GM12878 (cell line): ENCODE measurements around the gene ANO4. TPM values are rescaled to one million over a fixed set of nuclear protein-coding genes. Genes with fewer than 3 reads are reported as not detected.

Source experiments
- ATAC-seq: fragments of 200-7000 bp; cut with Tn5 transposase; 3 replicates; pipeline ENCODE4 v1.9.1; 2020; ENCODE audit warnings: mild to moderate bottlenecking, moderate library complexity
- BruUV-seq: library from RNA; stranded (reverse); fragments of 400-500 nt; replicated peaks from 2 replicates; lab custom pipeline; 2021; lab: Mats Ljungman, UMichigan
- CTCF ChIA-PET: fragments of 300-600 bp; sonication (Branson Sonifier 250); formaldehyde crosslinking; extraction: SDS; loops from one replicate; lab custom pipeline; 2021; ENCODE audit warnings: inconsistent platforms; lab: Yijun Ruan, JAX
- POLR2A ChIA-PET: fragments of 350-600 bp; formaldehyde crosslinking; extraction: SDS; loops from one replicate; lab custom pipeline; 2021; ENCODE audit warnings: inconsistent platforms; lab: Charles Lee
- RAD21 ChIA-PET: fragments of 300-600 bp; sonication (Branson Sonifier 250); formaldehyde crosslinking; loops from one replicate; lab custom pipeline; 2023; ENCODE audit warnings: antibody characterized with exemption; ENCODE audit not compliant: unreplicated experiment; lab: Charles Lee
- SMC1A ChIA-PET: fragments of 300-600 bp; sonication (Branson Sonifier 250); formaldehyde crosslinking; loops from one replicate; lab custom pipeline; 2023; ENCODE audit not compliant: unreplicated experiment, uncharacterized antibody; lab: Charles Lee
- DNase-seq: peaks from one replicate; pipeline ENCODE4 v3.0.0-alpha.2; 2011; ENCODE audit warnings: low read depth, low spot score
- FAIRE-seq: peaks from 3 replicates; lab custom pipeline; 2011; peaks lifted over from hg19 to GRCh38; lab: Jason Lieb, UNC
- H2AFZ ChIP-seq: 2 replicates; pipeline ENCODE4 v1.6.0; 2011; ENCODE audit warnings: low read depth, low read length, control low read depth; ENCODE audit not compliant: control insufficient read depth
- H3K27ac ChIP-seq: 2 replicates; pipeline ENCODE4 v1.5.1; 2011; ENCODE audit warnings: control low read depth; ENCODE audit not compliant: control insufficient read depth, insufficient read depth
- H3K27me3 ChIP-seq, 2 experiments: replicated peaks in 1 of 2; 2 replicates each; pipeline versions ENCODE4 v1.6.0 to v1.6.1; 2011; ENCODE audit warnings: low read length in 1 of 2; ENCODE audit not compliant: control insufficient read depth in 2 of 2, insufficient read depth in 2 of 2
- H3K36me3 ChIP-seq, 2 experiments: 2 replicates each; pipeline ENCODE4 v1.5.1; 2011; ENCODE audit warnings: low read length in 1 of 2; ENCODE audit not compliant: control insufficient read depth in 2 of 2, insufficient read depth in 2 of 2
- H3K4me1 ChIP-seq: 2 replicates; pipeline ENCODE4 v1.6.1; 2011; ENCODE audit warnings: mild to moderate bottlenecking, low read length, moderate library complexity, mixed read lengths; ENCODE audit not compliant: control insufficient read depth, insufficient read depth
- H3K4me2 ChIP-seq: 2 replicates; pipeline ENCODE4 v1.6.0; 2011; ENCODE audit warnings: control low read depth; ENCODE audit not compliant: control insufficient read depth, insufficient read depth
- H3K4me3 ChIP-seq: fragments of 200-600 bp; sonication (generic); 2 replicates; pipeline ENCODE4 v1.5.1; 2016
- H3K79me2 ChIP-seq: 2 replicates; pipeline ENCODE4 v1.6.0; 2011; ENCODE audit warnings: low read length; ENCODE audit not compliant: control insufficient read depth, insufficient read depth
- H3K9ac ChIP-seq: 2 replicates; pipeline ENCODE4 v1.8.0; 2011; ENCODE audit warnings: low read length, control low read depth, mixed read lengths; ENCODE audit not compliant: control insufficient read depth, insufficient read depth
- H3K9me3 ChIP-seq: replicated peaks from 3 replicates; pipeline ENCODE4 v1.5.1; 2011; ENCODE audit warnings: mild to moderate bottlenecking, low read length; ENCODE audit not compliant: control insufficient read depth, insufficient read depth
- H4K20me1 ChIP-seq: 2 replicates; pipeline ENCODE4 v1.6.0; 2011; ENCODE audit not compliant: control insufficient read depth, insufficient read depth
- ATF7 ChIP-seq: fragments of 450-650 bp; IDR thresholded peaks from 2 replicates; pipeline ENCODE4 v1.6.1; 2016; ENCODE audit warnings: low read depth, mild to moderate bottlenecking
- FOXK2 ChIP-seq: fragments of 450-650 bp; IDR thresholded peaks from 2 replicates; pipeline ENCODE4 v1.6.1; 2017; ENCODE audit warnings: mild to moderate bottlenecking, moderate library complexity
- HDAC2 ChIP-seq: fragments of 200-600 bp; sonication (generic); IDR thresholded peaks from 2 replicates; pipeline ENCODE4 v1.6.1; 2017
- HDAC6 ChIP-seq: fragments of 200-600 bp; sonication (generic); IDR thresholded peaks from one replicate; pipeline ENCODE4 v1.8.0; 2017; ENCODE audit warnings: antibody characterized with exemption; ENCODE audit not compliant: unreplicated experiment
- KLF5 ChIP-seq: fragments of 450-650 bp; IDR thresholded peaks from 2 replicates; pipeline ENCODE4 v1.6.1; 2014; ENCODE audit warnings: mild to moderate bottlenecking; ENCODE audit not compliant: partially characterized antibody
- MXI1 ChIP-seq: fragments of 150-350 bp; IDR thresholded peaks from 2 replicates; pipeline ENCODE4 v1.6.1; 2011; ENCODE audit warnings: low read depth, mild to moderate bottlenecking, inconsistent platforms, low read length, improper control_type of control experiment
- NR2C1 ChIP-seq: fragments of 450-650 bp; IDR thresholded peaks from 2 replicates; pipeline ENCODE4 v1.6.1; 2017; ENCODE audit warnings: antibody characterized with exemption, mild to moderate bottlenecking, moderate library complexity
- PML ChIP-seq: IDR thresholded peaks from 2 replicates; pipeline ENCODE4 v1.6.1; 2012; ENCODE audit warnings: low read length, inconsistent platforms
- RAD51 ChIP-seq: fragments of 450-650 bp; IDR thresholded peaks from 2 replicates; pipeline ENCODE4 v1.6.1; 2016; ENCODE audit warnings: moderate library complexity, mild to moderate bottlenecking, inconsistent platforms
- SUPT20H ChIP-seq: IDR thresholded peaks from 2 replicates; pipeline ENCODE4 v1.6.1; 2011; ENCODE audit warnings: low read depth, mild to moderate bottlenecking, low read length, moderate library complexity, borderline replicate concordance; ENCODE audit not compliant: control insufficient read depth
- TARDBP ChIP-seq: IDR thresholded peaks from 2 replicates; pipeline ENCODE4 v1.6.1; 2016; ENCODE audit warnings: borderline replicate concordance
- TCF7 ChIP-seq: IDR thresholded peaks from 2 replicates; pipeline ENCODE4 v1.6.1; 2014; ENCODE audit warnings: antibody characterized with exemption, borderline replicate concordance
- ZNF217 ChIP-seq: fragments of 450-650 bp; IDR thresholded peaks from 2 replicates; pipeline ENCODE4 v1.6.1; 2017; ENCODE audit warnings: antibody characterized with exemption, mild to moderate bottlenecking
- ZNF274 ChIP-seq: IDR thresholded peaks from one replicate; pipeline ENCODE4 v1.8.0; 2011; ENCODE audit not compliant: insufficient read length, insufficient read depth
- WGBS: methylation state at CpG from one replicate; pipeline ENCODE4 v1.1.6; 2016; ENCODE audit warnings: low lambda C conversion rate; ENCODE audit not compliant: insufficient replicate concordance, insufficient coverage; ENCODE audit errors: missing lambda C conversion rate; 5-methylcytosine and 5-hydroxymethylcytosine counted together
- in situ Hi-C: fragments of 300-500 bp; cut with MboI; formaldehyde crosslinking; loops from 9 replicates; pipeline ENCODE4 v1.14.3; 2018; ENCODE audit warnings: mixed read lengths
- intact Hi-C: fragments of 100-400 bp; cut with micrococcal nuclease; formaldehyde crosslinking; loops from one replicate; pipeline ENCODE4 v1.14.2; 2022; ENCODE audit not compliant: unreplicated experiment
- polyA plus RNA-seq, 11 experiments: library from polyadenylated mRNA; depleted of rRNA in 4 of 11; unstranded in 6 of 11; stranded (reverse) in 5 of 11; fragments of >200 nt; fragmentation: Nextera tagmentation in 4 of 11; fragmentation: Illumina TruSeq in 1 of 11; extraction: Ambion mirVana in 4 of 11; extraction: Trizol in 1 of 11; gene quantifications; 1 replicate in 1 of 11; 2 replicates in 10 of 11; pipeline versions ENCODE4 v1.2.1 to v1.2.3, GENCODE V29; 2011 to 2016; ENCODE audit warnings: inconsistent platforms in 2 of 11, missing spikeins in 2 of 11, low read depth in 1 of 11
- total RNA-seq, 4 experiments: library from RNA; depleted of rRNA in 3 of 4; stranded (reverse); fragments of >200 nt in 3 of 4; fragmentation: Illumina TruSeq in 1 of 4; extraction: Trizol in 1 of 4; gene quantifications; 2 replicates each; pipeline versions ENCODE4 v1.2.1 to v1.2.3, GENCODE V29; 2013 to 2021
- TF ChIP-seq, protein P1 (sequence below): IDR thresholded peaks from 2 replicates; pipeline ENCODE4 v1.6.1; 2011; ENCODE audit warnings: low read depth, low read length, improper control_type of control experiment, borderline replicate concordance
- TF ChIP-seq, protein P2 (sequence below): fragments of 450-650 bp; formaldehyde crosslinking; IDR thresholded peaks from 2 replicates; pipeline ENCODE4 v1.4.0; 2020; ENCODE audit warnings: mild to moderate bottlenecking, moderate library complexity
- TF ChIP-seq, protein P3 (sequence below): fragments of 450-650 bp; IDR thresholded peaks from 2 replicates; pipeline ENCODE4 v1.6.1; 2016; ENCODE audit warnings: mild to moderate bottlenecking

ANO4 gene
- total and polyA plus RNA-seq, 10 of the 15 experiments (the other 5 are each of a cell fraction or from before 2014, with no cell fraction given): not detected

DNA sequence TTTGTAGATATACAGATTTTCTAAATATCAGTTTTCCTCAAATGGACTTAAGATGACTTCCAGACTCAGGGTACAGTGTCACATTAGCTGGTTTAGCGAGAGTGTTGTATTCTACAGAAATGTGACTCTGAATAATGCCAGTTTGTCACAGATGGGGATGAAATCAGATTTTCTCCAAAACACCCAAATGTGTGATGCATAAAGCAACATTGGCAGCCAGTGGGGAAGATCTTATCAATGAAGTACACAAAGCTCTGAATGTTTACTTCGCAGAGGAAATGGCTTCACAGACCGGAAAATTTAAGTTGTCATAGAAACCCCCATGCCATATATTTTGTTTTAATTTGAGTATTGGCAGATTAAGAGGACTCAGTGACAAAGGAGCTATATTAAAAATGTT is 29.9 kb downstream of the ANO4 start:
- intact Hi-C loops: no loop called here
- no TSS peak for BruUV-seq
- no peak overlapping the region for H3K9ac ChIP-seq
- SMC1A ChIA-PET: no interaction called here
- CTCF ChIA-PET: interaction anchor here (0.9 kb wide), 1 partner anchor 499 kb away, joined by 3 read pairs; no protein-coding TSS in a partner anchor
- WGBS: 48% methylated on average over 3 of the region's 3 CpGs
- no peaks in the 10 kb centered on the region for H3K4me1 ChIP-seq
- no peak overlapping the region for H3K4me2 ChIP-seq
- POLR2A ChIA-PET: no interaction called here
- no peak overlapping the region for H3K27ac ChIP-seq
- H3K79me2 ChIP-seq: no peaks in the 10 kb centered on the region
- no peaks in the 10 kb centered on the region for H4K20me1 ChIP-seq
- RAD21 ChIA-PET: no interaction called here
- no peak overlapping the region for H3K4me3 ChIP-seq
- FAIRE-seq (no peak), DNase-seq (no peak), ATAC-seq (no peak)
- no peaks in the 10 kb centered on the region for H3K9me3 ChIP-seq
- TF ChIP-seq, protein P1, sequence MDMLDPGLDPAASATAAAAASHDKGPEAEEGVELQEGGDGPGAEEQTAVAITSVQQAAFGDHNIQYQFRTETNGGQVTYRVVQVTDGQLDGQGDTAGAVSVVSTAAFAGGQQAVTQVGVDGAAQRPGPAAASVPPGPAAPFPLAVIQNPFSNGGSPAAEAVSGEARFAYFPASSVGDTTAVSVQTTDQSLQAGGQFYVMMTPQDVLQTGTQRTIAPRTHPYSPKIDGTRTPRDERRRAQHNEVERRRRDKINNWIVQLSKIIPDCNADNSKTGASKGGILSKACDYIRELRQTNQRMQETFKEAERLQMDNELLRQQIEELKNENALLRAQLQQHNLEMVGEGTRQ: no peak
- no peak for TF ChIP-seq TARDBP
- no peak for TF ChIP-seq ATF7
- no peak for TF ChIP-seq HDAC6
- no peak for TF ChIP-seq SUPT20H
- no peak for TF ChIP-seq KLF5
- TF ChIP-seq TCF7: no peak
- no peak for TF ChIP-seq HDAC2
- TF ChIP-seq, protein P2, sequence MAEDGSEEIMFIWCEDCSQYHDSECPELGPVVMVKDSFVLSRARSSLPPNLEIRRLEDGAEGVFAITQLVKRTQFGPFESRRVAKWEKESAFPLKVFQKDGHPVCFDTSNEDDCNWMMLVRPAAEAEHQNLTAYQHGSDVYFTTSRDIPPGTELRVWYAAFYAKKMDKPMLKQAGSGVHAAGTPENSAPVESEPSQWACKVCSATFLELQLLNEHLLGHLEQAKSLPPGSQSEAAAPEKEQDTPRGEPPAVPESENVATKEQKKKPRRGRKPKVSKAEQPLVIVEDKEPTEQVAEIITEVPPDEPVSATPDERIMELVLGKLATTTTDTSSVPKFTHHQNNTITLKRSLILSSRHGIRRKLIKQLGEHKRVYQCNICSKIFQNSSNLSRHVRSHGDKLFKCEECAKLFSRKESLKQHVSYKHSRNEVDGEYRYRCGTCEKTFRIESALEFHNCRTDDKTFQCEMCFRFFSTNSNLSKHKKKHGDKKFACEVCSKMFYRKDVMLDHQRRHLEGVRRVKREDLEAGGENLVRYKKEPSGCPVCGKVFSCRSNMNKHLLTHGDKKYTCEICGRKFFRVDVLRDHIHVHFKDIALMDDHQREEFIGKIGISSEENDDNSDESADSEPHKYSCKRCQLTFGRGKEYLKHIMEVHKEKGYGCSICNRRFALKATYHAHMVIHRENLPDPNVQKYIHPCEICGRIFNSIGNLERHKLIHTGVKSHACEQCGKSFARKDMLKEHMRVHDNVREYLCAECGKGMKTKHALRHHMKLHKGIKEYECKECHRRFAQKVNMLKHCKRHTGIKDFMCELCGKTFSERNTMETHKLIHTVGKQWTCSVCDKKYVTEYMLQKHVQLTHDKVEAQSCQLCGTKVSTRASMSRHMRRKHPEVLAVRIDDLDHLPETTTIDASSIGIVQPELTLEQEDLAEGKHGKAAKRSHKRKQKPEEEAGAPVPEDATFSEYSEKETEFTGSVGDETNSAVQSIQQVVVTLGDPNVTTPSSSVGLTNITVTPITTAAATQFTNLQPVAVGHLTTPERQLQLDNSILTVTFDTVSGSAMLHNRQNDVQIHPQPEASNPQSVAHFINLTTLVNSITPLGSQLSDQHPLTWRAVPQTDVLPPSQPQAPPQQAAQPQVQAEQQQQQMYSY: no peak
- TF ChIP-seq MXI1: no peak
- TF ChIP-seq, protein P3, sequence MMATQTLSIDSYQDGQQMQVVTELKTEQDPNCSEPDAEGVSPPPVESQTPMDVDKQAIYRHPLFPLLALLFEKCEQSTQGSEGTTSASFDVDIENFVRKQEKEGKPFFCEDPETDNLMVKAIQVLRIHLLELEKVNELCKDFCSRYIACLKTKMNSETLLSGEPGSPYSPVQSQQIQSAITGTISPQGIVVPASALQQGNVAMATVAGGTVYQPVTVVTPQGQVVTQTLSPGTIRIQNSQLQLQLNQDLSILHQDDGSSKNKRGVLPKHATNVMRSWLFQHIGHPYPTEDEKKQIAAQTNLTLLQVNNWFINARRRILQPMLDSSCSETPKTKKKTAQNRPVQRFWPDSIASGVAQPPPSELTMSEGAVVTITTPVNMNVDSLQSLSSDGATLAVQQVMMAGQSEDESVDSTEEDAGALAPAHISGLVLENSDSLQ: no peak
- TF ChIP-seq ZNF274: no peak
- no peak for TF ChIP-seq RAD51
- no peak for TF ChIP-seq ZNF217
- no peak for TF ChIP-seq PML
- no peak for TF ChIP-seq NR2C1
- no peak for TF ChIP-seq FOXK2
- H3K36me3 ChIP-seq: no peaks in the 10 kb centered on the region
- H2AFZ ChIP-seq: no peak overlapping the region
- no peaks in the 10 kb centered on the region for H3K27me3 ChIP-seq
- in situ Hi-C loops: no loop called here
